ENCODE measurements around the gene FIG4.
"Not testable (repeated sequence)": the region's sequence is repeated elsewhere in the genome, so short reads cannot be mapped to it uniquely, and the experiment has no call there.

Gene FIG4

GRCh38 chr6:109834595-109835437 lies 143.7 kb downstream of the FIG4 start:
- no peaks in the 10 kb centered on the region for H3K36me3 ChIP-seq (ENCODE audit: control insufficient read depth, insufficient read depth, low read length)
- H3K27me3 ChIP-seq (replicated peaks; ENCODE audit: control insufficient read depth, insufficient read depth, low read length, poor library complexity, severe bottlenecking): no peaks in the 10 kb centered on the region
- no peak overlapping the region for H3K27ac ChIP-seq (ENCODE audit: insufficient read depth, low read length, poor library complexity, severe bottlenecking)
- DNase-seq: no peak
- H3K9me3 ChIP-seq (ENCODE audit: control insufficient read depth, low read length): no peaks in the 10 kb centered on the region
- H3K4me1 ChIP-seq (ENCODE audit: control insufficient read depth, insufficient read depth, low read length, poor library complexity, severe bottlenecking): no peaks in the 10 kb centered on the region
- H3K4me3 ChIP-seq (ENCODE audit: insufficient read depth, low read depth, low read length, poor library complexity, severe bottlenecking): no peak overlapping the region

DNA sequence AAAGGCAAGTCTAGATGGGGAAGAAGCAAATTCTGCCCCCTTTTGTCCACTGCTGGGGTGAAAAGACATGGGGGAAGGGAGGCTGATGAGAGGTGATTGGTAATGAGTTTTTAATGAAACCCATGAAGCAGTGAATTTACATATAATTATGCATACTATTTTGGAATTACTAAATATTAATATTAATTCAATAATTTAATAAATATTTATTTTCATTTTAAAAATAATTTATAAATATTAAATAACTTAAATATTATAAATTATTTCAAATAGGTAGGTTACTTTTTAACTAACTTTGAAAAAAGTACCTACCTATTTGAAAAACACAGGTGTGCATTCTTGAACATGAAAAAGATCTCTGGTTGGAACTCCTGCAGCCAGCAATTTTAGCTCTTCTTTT lies 148.9 kb downstream of the FIG4 start:
- Histone ChIP-seq H3K4me1 (ENCODE audit: control insufficient read depth, insufficient read depth, low read length, poor library complexity, severe bottlenecking) (no peaks in the 10 kb centered on the region), H3K9me3 (ENCODE audit: control insufficient read depth, low read length) (no peaks in the 10 kb centered on the region), H3K4me3 (ENCODE audit: insufficient read depth, low read depth, low read length, poor library complexity, severe bottlenecking) (no peak overlapping the region), H3K36me3 (ENCODE audit: control insufficient read depth, insufficient read depth, low read length) (no peaks in the 10 kb centered on the region), H3K27ac (ENCODE audit: insufficient read depth, low read length, poor library complexity, severe bottlenecking) (no peak overlapping the region), H3K27me3 (replicated peaks; ENCODE audit: control insufficient read depth, insufficient read depth, low read length, poor library complexity, severe bottlenecking) (no peaks in the 10 kb centered on the region)
- no peak for DNase-seq

DNA sequence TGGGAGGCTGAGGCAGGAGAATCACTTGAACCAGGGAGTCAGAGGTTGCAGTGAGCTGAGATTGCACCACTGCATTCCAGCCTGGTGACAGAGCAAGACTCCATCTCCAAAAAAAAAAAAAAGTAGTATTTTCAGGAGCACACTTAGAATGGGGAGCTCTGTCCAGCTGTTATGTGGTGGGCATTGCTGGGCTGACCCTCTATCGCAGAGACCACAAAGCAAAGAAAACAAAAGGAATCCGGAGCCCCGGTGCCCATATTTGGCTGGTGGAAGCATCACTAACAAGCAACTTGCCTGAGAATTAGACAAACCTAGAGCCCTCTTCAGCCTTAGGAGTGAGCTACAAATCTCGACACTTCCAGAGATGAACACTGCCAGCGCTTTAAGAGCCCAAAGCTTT lies 149.7 kb downstream of the FIG4 start:
- no peaks in the 10 kb centered on the region for H3K27me3 ChIP-seq (replicated peaks; ENCODE audit: control insufficient read depth, insufficient read depth, low read length, poor library complexity, severe bottlenecking)
- no peaks in the 10 kb centered on the region for H3K9me3 ChIP-seq (ENCODE audit: control insufficient read depth, low read length)
- no peak overlapping the region for H3K4me3 ChIP-seq (ENCODE audit: insufficient read depth, low read depth, low read length, poor library complexity, severe bottlenecking)
- H3K4me1 ChIP-seq (ENCODE audit: control insufficient read depth, insufficient read depth, low read length, poor library complexity, severe bottlenecking): no peaks in the 10 kb centered on the region
- H3K27ac ChIP-seq (ENCODE audit: insufficient read depth, low read length, poor library complexity, severe bottlenecking): no peak overlapping the region
- no peak for DNase-seq
- no peaks in the 10 kb centered on the region for H3K36me3 ChIP-seq (ENCODE audit: control insufficient read depth, insufficient read depth, low read length)

DNA sequence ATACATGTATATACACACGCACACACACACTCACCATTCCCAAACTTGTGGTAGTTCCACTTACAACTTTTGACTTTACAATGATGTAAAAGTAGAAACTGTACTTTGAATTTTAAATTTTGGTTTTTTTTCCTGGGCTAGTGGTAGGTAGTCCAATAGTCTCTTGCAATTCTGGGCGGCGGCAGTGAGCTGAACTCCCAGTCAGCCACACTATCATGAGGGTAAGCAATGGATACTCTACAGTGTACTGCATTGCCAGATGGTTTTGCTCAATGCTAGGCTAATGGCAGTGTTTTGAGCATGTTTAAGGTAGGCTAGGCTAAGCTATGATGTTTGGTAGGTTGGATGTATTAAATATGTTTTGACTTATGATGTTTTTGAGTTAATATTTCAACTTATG lies 150.8 kb downstream of the FIG4 start:
- no peaks in the 10 kb centered on the region for H3K9me3 ChIP-seq (ENCODE audit: control insufficient read depth, low read length)
- no peaks in the 10 kb centered on the region for H3K36me3 ChIP-seq (ENCODE audit: control insufficient read depth, insufficient read depth, low read length)
- no peaks in the 10 kb centered on the region for H3K4me1 ChIP-seq (ENCODE audit: control insufficient read depth, insufficient read depth, low read length, poor library complexity, severe bottlenecking)
- no peak for DNase-seq
- no peak overlapping the region for H3K4me3 ChIP-seq (ENCODE audit: insufficient read depth, low read depth, low read length, poor library complexity, severe bottlenecking)
- no peaks in the 10 kb centered on the region for H3K27me3 ChIP-seq (replicated peaks; ENCODE audit: control insufficient read depth, insufficient read depth, low read length, poor library complexity, severe bottlenecking)
- H3K27ac ChIP-seq (ENCODE audit: insufficient read depth, low read length, poor library complexity, severe bottlenecking): no peak overlapping the region

- no peaks in the 10 kb centered on the region for H3K9me3 ChIP-seq (ENCODE audit: control insufficient read depth, low read length)
- no peaks in the 10 kb centered on the region for H3K4me1 ChIP-seq (ENCODE audit: control insufficient read depth, insufficient read depth, low read length, poor library complexity, severe bottlenecking)
- no peaks in the 10 kb centered on the region for H3K27me3 ChIP-seq (replicated peaks; ENCODE audit: control insufficient read depth, insufficient read depth, low read length, poor library complexity, severe bottlenecking)
- no peak overlapping the region for H3K27ac ChIP-seq (ENCODE audit: insufficient read depth, low read length, poor library complexity, severe bottlenecking)
- no peaks in the 10 kb centered on the region for H3K36me3 ChIP-seq (ENCODE audit: control insufficient read depth, insufficient read depth, low read length)
- H3K4me3 ChIP-seq (ENCODE audit: insufficient read depth, low read depth, low read length, poor library complexity, severe bottlenecking): no peak overlapping the region
- DNase-seq: no peak
Observed at GRCh38 chr6:109852713-109853112, 161.6 kb downstream of the FIG4 start.

GRCh38 chr6:109853426-109853825 lies 162.3 kb downstream of the FIG4 start:
- Histone ChIP-seq H3K36me3 (ENCODE audit: control insufficient read depth, insufficient read depth, low read length) (no peaks in the 10 kb centered on the region), H3K27ac (ENCODE audit: insufficient read depth, low read length, poor library complexity, severe bottlenecking) (no peak overlapping the region), H3K4me1 (ENCODE audit: control insufficient read depth, insufficient read depth, low read length, poor library complexity, severe bottlenecking) (no peaks in the 10 kb centered on the region), H3K9me3 (ENCODE audit: control insufficient read depth, low read length) (no peaks in the 10 kb centered on the region), H3K27me3 (replicated peaks; ENCODE audit: control insufficient read depth, insufficient read depth, low read length, poor library complexity, severe bottlenecking) (no peaks in the 10 kb centered on the region), H3K4me3 (ENCODE audit: insufficient read depth, low read depth, low read length, poor library complexity, severe bottlenecking) (no peak overlapping the region)
- DNase-seq: no peak

GRCh38 chr6:109853951-109854350 lies 162.9 kb downstream of the FIG4 start:
- no peak for DNase-seq
- Histone ChIP-seq H3K27me3 (replicated peaks; ENCODE audit: control insufficient read depth, insufficient read depth, low read length, poor library complexity, severe bottlenecking) (no peaks in the 10 kb centered on the region), H3K27ac (ENCODE audit: insufficient read depth, low read length, poor library complexity, severe bottlenecking) (no peak overlapping the region), H3K4me1 (ENCODE audit: control insufficient read depth, insufficient read depth, low read length, poor library complexity, severe bottlenecking) (no peaks in the 10 kb centered on the region), H3K4me3 (ENCODE audit: insufficient read depth, low read depth, low read length, poor library complexity, severe bottlenecking) (no peak overlapping the region), H3K9me3 (ENCODE audit: control insufficient read depth, low read length) (no peaks in the 10 kb centered on the region), H3K36me3 (ENCODE audit: control insufficient read depth, insufficient read depth, low read length) (no peaks in the 10 kb centered on the region)

- Histone ChIP-seq H3K4me3 (ENCODE audit: insufficient read depth, low read depth, low read length, poor library complexity, severe bottlenecking) (no peak overlapping the region), H3K27ac (ENCODE audit: insufficient read depth, low read length, poor library complexity, severe bottlenecking) (no peak overlapping the region), H3K27me3 (replicated peaks; ENCODE audit: control insufficient read depth, insufficient read depth, low read length, poor library complexity, severe bottlenecking) (no peaks in the 10 kb centered on the region), H3K36me3 (ENCODE audit: control insufficient read depth, insufficient read depth, low read length) (no peaks in the 10 kb centered on the region), H3K4me1 (ENCODE audit: control insufficient read depth, insufficient read depth, low read length, poor library complexity, severe bottlenecking) (no peaks in the 10 kb centered on the region), H3K9me3 (ENCODE audit: control insufficient read depth, low read length) (no peaks in the 10 kb centered on the region)
- DNase-seq: no peak
Observed at GRCh38 chr6:109854541-109855308, 163.6 kb downstream of the FIG4 start.

DNA sequence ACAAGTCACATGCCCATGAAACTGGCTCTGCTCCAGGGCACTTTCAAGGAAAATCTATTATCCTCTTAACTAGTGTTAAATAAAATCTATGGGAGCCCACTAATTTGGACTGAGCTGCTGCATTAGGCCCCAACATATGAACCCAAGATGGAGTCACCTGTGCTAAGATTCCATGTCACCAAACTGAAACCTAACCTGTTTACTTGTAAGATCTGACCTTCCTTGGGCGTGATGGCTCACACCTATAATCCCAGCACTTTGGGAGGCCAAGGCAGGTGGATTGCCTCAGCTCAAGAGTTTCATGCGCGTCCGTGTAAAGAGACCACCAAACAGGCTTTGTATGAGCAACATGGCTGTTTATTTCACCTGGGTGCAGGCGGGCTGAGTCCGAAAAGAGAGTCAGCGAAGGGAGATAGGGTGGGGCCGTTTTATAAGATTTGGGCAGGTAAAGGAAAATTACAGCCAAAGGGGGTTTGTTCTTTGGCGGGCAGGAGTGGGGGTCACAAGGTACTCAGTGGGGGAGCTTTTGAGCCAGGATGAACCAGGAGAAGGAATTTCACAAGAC lies 164.5 kb downstream of the FIG4 start:
- H3K4me3 ChIP-seq (ENCODE audit: insufficient read depth, low read depth, low read length, poor library complexity, severe bottlenecking); H3K9me3 ChIP-seq (ENCODE audit: control insufficient read depth, low read length); DNase-seq; H3K36me3 ChIP-seq (ENCODE audit: control insufficient read depth, insufficient read depth, low read length); H3K27me3 ChIP-seq (replicated peaks; ENCODE audit: control insufficient read depth, insufficient read depth, low read length, poor library complexity, severe bottlenecking); H3K4me1 ChIP-seq (ENCODE audit: control insufficient read depth, insufficient read depth, low read length, poor library complexity, severe bottlenecking); H3K27ac ChIP-seq (ENCODE audit: insufficient read depth, low read length, poor library complexity, severe bottlenecking): not testable (repeated sequence)

DNA sequence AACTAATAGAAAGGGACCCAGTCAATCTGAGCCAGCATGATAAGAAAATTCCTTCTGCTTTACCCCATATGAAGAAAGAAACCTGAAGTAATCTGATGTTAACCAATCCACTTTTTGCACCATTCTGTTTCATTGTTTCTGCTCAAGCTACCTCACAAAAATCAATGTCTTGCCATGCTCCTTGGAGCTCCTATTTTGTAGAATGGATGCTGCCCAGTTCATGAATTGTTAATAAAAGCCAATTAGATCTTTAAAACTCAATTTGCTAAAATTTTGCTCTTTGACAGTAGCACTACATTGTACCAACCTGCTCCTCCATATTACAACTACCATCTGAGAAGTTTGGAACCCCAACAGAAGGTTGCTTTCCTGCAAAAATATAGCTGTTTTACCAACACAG lies 170.8 kb downstream of the FIG4 start:
- no peaks in the 10 kb centered on the region for H3K4me1 ChIP-seq (ENCODE audit: control insufficient read depth, insufficient read depth, low read length, poor library complexity, severe bottlenecking)
- no peak for DNase-seq
- H3K27ac ChIP-seq (ENCODE audit: insufficient read depth, low read length, poor library complexity, severe bottlenecking): no peak overlapping the region
- H3K4me3 ChIP-seq (ENCODE audit: insufficient read depth, low read depth, low read length, poor library complexity, severe bottlenecking): no peak overlapping the region
- H3K36me3 ChIP-seq (ENCODE audit: control insufficient read depth, insufficient read depth, low read length): no peaks in the 10 kb centered on the region
- no peaks in the 10 kb centered on the region for H3K27me3 ChIP-seq (replicated peaks; ENCODE audit: control insufficient read depth, insufficient read depth, low read length, poor library complexity, severe bottlenecking)
- H3K9me3 ChIP-seq (ENCODE audit: control insufficient read depth, low read length): no peaks in the 10 kb centered on the region
